GM08714 (cell line): ENCODE results near the gene ST3GAL2.
"Not testable (repeated sequence)": the region's sequence is repeated elsewhere in the genome, so short reads cannot be mapped to it uniquely, and the experiment has no call there.

Source experiments
- H3K4me3 ChIP-seq: fragments of 200-500 bp; sonication (Bioruptor generic); 2 replicates; pipeline ENCODE4 v1.5.1; 2014; ENCODE audit warnings: mild to moderate bottlenecking, low read length, inconsistent platforms
- ZNF274 ChIP-seq: IDR thresholded peaks from 2 replicates; pipeline ENCODE4 v1.6.1; 2012; ENCODE audit warnings: mild to moderate bottlenecking, low read depth, low read length

Gene ST3GAL2

GRCh38 chr16:70342016-70342415, 96.9 kb downstream of the ST3GAL2 start:
- no peak overlapping the region for H3K4me3 ChIP-seq
- no peak for TF ChIP-seq ZNF274

- no peak overlapping the region for H3K4me3 ChIP-seq
- TF ChIP-seq ZNF274 = no peak
These were observed 97.3 kb downstream of the ST3GAL2 start for GRCh38 chr16:70341600-70341999.

GRCh38 chr16:70337814-70338213, 101.1 kb downstream of the ST3GAL2 start:
- TF ChIP-seq ZNF274 = no peak
- H3K4me3 ChIP-seq = no peak overlapping the region

- H3K4me3 ChIP-seq = not testable (repeated sequence)
These were observed 106.2 kb downstream of the ST3GAL2 start for GRCh38 chr16:70332728-70333127.

- TF ChIP-seq ZNF274 = no peak
- no peak overlapping the region for H3K4me3 ChIP-seq
These were observed 107.1 kb downstream of the ST3GAL2 start for GRCh38 chr16:70331588-70332358.

GRCh38 chr16:70331091-70331490, 107.8 kb downstream of the ST3GAL2 start:
- TF ChIP-seq ZNF274 = no peak
- no peak overlapping the region for H3K4me3 ChIP-seq
